NT2/D1 (cell line): ENCODE data around the gene TMEM131.
"Not testable (repeated sequence)": the region's sequence is repeated elsewhere in the genome, so short reads cannot be mapped to it uniquely, and the experiment has no call there.

Experiments used
- DNase-seq: peaks from one replicate; pipeline ENCODE4 v3.0.0-alpha.2; 2011; ENCODE audit warnings: low read depth, low spot score
- H3K27me3 ChIP-seq: 2 replicates; pipeline ENCODE4 v1.6.0; 2011; ENCODE audit warnings: mild to moderate bottlenecking; ENCODE audit not compliant: insufficient read length, insufficient read depth
- H3K36me3 ChIP-seq: 2 replicates; pipeline ENCODE4 v1.6.1; 2011; ENCODE audit warnings: mild to moderate bottlenecking, low read length, mixed read lengths; ENCODE audit not compliant: insufficient read depth, insufficient read length
- H3K4me1 ChIP-seq: 2 replicates; pipeline ENCODE4 v1.5.1; 2011; ENCODE audit not compliant: insufficient read depth, insufficient read length
- H3K4me3 ChIP-seq: 2 replicates; pipeline ENCODE4 v1.5.1; 2011; ENCODE audit warnings: low read depth; ENCODE audit not compliant: insufficient read length
- H3K9ac ChIP-seq: 2 replicates; pipeline ENCODE4 v1.6.0; 2011; ENCODE audit warnings: low read depth; ENCODE audit not compliant: insufficient read length
- H3K9me3 ChIP-seq: 2 replicates; pipeline ENCODE4 v1.5.1; 2011; ENCODE audit warnings: mild to moderate bottlenecking, low read length; ENCODE audit not compliant: insufficient read depth
- SUZ12 ChIP-seq: IDR thresholded peaks from 2 replicates; pipeline ENCODE4 v1.6.1; 2011; ENCODE audit not compliant: insufficient read length, insufficient read depth; ENCODE audit errors: extremely low read depth
- YY1 ChIP-seq: IDR thresholded peaks from 2 replicates; pipeline ENCODE4 v1.6.1; 2011; ENCODE audit not compliant: insufficient read length, insufficient read depth
- ZNF274 ChIP-seq: IDR thresholded peaks from 2 replicates; pipeline ENCODE4 v1.6.1; 2011; ENCODE audit warnings: mild to moderate bottlenecking, low read depth, low read length

TMEM131 gene

DNA sequence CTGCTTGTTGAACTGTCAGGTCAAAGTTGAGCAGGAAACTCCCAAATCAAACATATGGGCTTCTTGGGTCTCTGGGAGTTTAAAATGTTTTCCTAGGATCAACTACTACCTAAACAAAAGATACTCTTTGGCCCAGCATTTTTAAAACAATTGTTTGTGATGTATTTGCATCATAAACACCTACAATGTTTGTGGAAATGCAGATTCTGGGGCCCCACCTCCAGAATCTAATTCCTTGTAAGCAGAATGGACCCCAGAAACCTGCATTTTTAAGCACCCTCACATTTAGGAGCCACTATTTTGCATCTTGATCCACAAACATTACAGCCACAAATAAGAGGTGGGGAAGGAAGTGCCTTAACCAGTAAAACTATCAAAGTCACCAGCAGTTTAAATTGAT lies 104.1 kb downstream of the TMEM131 start:
- Histone ChIP-seq H3K4me3 (no peak overlapping the region), H3K36me3 (peaks cover 15% of the 10 kb centered on the region), H3K4me1 (no peaks in the 10 kb centered on the region), H3K9me3 (peaks cover 2% of the 10 kb centered on the region; the same call in 1 of the 2 replicates), H3K27me3 (no peaks in the 10 kb centered on the region), H3K9ac (no peak overlapping the region)
- DNase-seq, result peak; percentile 18
- TF ChIP-seq YY1 (no peak), ZNF274 (no peak), SUZ12 (no peak)

DNA sequence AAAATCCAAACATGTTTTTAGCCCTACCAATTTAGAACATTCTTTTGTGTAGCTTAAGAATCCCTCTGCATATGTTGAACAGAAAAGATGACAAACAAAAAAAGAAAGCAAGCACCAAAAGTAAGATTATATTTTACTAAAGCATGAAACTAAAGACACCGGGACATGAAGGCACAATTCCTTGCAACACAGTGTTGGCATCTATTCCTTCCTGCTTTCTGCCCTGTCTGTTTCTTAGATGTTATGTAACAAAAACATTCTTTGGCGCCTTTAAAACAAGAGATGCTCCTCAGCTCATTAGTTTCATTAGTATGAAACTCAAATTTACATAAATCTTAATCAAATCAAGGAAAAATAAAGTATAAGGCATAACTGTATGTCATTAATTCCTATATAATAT lies 106.6 kb downstream of the TMEM131 start:
- no peak for TF ChIP-seq YY1
- TF ChIP-seq SUZ12, result no peak
- TF ChIP-seq ZNF274, result no peak
- H3K9me3 ChIP-seq, result peaks cover 10% of the 10 kb centered on the region; the same call in 1 of the 2 replicates
- no peak for DNase-seq
- H3K4me3 ChIP-seq, result no peak overlapping the region
- H3K9ac ChIP-seq, result no peak overlapping the region
- H3K27me3 ChIP-seq, result no peaks in the 10 kb centered on the region
- peaks cover 19% of the 10 kb centered on the region for H3K36me3 ChIP-seq
- H3K4me1 ChIP-seq, result no peaks in the 10 kb centered on the region

DNA sequence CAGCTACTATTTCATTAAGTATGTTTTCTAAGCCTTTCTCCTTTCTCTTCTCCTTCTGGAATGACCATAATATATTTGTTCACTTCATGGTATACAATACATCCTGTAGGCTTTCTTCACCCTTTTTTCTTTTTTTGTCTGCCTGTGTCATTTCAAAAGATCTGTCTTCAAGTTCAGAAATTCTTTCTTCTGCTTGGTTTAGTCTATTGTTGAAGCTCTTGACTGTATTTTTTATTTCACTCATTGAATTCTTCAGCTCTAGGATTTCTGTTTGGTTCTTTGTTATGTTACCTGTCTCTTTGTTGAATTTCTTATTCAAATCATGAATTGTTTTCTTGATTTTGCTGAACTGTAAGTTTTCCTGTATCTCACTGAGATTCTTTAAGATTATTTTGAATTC lies 109.9 kb downstream of the TMEM131 start:
- Histone ChIP-seq H3K9me3 (peaks cover 10% of the 10 kb centered on the region; the same call in 1 of the 2 replicates), H3K9ac (no peak overlapping the region), H3K4me1 (no peaks in the 10 kb centered on the region), H3K4me3 (no peak overlapping the region), H3K36me3 (peaks cover 19% of the 10 kb centered on the region), H3K27me3 (no peaks in the 10 kb centered on the region)
- no peak for DNase-seq
- TF ChIP-seq SUZ12 (no peak), YY1 (no peak), ZNF274 (no peak)

DNA sequence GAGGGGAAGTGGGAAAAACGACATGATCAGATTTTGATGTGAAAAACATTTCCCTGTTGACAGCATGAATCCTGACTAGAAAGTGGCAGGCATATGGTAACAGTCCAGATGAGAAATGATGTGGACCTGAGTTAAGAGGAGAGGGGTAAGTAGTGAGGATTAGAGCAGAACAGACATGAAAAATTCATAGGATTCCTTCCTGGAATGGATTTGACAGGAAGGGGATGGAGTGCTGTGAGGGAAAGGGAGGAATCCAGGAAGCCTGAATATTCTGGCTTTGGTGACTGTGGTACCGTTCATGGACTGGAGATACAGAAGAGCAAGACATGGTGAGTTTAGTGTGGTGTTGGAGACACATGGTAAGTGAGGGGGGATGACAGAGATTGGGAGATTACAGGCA lies 115.4 kb downstream of the TMEM131 start:
- DNase-seq, result no peak
- no peaks in the 10 kb centered on the region for H3K36me3 ChIP-seq
- no peak overlapping the region for H3K4me3 ChIP-seq
- no peaks in the 10 kb centered on the region for H3K27me3 ChIP-seq
- H3K9ac ChIP-seq, result no peak overlapping the region
- H3K9me3 ChIP-seq, result no peaks in the 10 kb centered on the region
- H3K4me1 ChIP-seq, result no peaks in the 10 kb centered on the region
- no peak for TF ChIP-seq SUZ12
- no peak for TF ChIP-seq ZNF274
- no peak for TF ChIP-seq YY1

DNA sequence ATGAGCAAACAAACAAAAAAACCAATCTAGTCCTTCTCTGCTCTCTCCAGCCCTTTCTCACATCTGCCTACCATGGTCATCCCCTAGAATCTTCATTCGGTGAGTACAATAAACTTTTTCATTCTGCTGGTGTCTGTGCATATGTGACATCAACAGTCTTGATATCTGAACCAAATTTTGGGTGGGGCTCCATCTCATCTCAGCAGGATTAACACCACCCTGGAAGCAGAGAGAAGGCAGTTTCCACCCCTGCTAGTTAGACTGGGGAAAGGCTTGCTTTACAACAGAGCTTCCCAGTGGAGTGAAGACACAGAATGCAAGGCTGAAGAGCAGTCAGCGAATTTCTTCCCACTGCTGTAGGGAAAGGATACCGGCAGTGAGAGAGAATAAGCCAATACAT lies 116.9 kb downstream of the TMEM131 start:
- no peaks in the 10 kb centered on the region for H3K27me3 ChIP-seq
- H3K36me3 ChIP-seq, result no peaks in the 10 kb centered on the region
- H3K4me1 ChIP-seq, result no peaks in the 10 kb centered on the region
- TF ChIP-seq SUZ12 (no peak), ZNF274 (no peak), YY1 (no peak)
- no peak overlapping the region for H3K4me3 ChIP-seq
- DNase-seq, result no peak
- peaks cover under 1% of the 10 kb centered on the region; the same call in 1 of the 2 replicates for H3K9me3 ChIP-seq
- no peak overlapping the region for H3K9ac ChIP-seq

DNA sequence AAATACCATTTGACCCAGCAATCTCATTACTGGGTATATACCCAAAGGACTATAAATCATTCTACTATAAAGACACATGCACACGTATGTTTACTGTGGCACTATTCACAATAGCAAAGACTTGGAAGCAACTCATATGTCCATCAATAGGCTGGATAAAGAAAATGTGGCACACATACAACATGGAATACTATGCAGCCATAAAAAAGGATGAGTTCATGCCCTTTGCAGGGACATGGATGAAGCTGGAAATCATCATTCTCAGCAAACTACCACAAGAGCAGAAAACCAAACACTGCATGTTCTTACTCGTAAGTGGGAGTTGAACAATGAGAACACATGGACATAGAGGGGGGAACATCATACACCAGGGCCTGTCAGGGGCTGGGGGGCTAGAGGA lies 117.4 kb downstream of the TMEM131 start:
- H3K4me1 ChIP-seq, H3K36me3 ChIP-seq, H3K9ac ChIP-seq, DNase-seq, H3K9me3 ChIP-seq, H3K27me3 ChIP-seq, H3K4me3 ChIP-seq: not testable (repeated sequence)

DNA sequence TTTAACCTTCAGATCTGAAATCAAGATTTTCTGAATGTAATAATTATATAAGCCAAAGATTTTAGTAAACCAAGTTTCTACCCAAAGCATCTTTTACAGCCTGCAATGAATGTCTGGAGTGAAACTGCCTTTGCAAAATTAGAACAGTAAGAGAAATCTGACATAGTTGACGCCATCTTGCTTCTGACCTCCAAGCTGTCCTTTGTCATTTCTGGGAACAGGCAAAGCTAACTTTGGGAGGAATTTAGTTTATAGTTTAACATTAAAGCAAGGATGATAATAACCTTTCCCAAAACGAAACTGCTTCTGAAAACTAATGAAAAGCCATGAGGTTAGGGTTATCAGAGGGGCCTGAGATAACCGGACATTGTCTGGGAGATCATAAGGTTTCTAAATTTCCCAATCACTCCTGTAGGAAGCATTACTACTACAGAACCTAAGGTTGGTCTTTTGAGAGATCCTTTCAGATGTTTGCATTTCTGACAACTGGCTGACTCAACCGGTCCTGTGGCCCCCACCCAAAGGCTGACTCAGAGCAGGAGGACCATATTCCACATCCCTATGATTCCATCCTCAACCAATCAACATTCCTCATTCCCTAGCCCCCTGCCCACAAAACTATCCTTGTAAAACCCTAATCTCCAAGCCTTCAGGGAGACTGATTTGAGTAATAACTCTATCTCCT lies 124.5 kb downstream of the TMEM131 start:
- Histone ChIP-seq H3K9ac (no peak overlapping the region), H3K27me3 (no peaks in the 10 kb centered on the region), H3K9me3 (peaks cover 30% of the 10 kb centered on the region; the same call in 1 of the 2 replicates), H3K4me1 (no peaks in the 10 kb centered on the region), H3K36me3 (no peaks in the 10 kb centered on the region), H3K4me3 (no peak overlapping the region)
- DNase-seq, result no peak
- TF ChIP-seq YY1 (no peak), SUZ12 (no peak), ZNF274 (no peak)
